HL-60 (cell line): ENCODE results near the gene TMEM247.

ENCODE experiments used
- DNase-seq, 2 experiments: peaks; one replicate each; pipeline ENCODE4 v3.0.0-alpha.2; 2010 to 2020; ENCODE audit warnings: low read depth in 1 of 2, low spot score in 1 of 2
- H3K27ac ChIP-seq: fragments of 250-450 bp; sonication (Bioruptor Pico); replicated peaks from 2 replicates; pipeline ENCODE4 v1.5.1; 2020; ENCODE audit warnings: mild to moderate bottlenecking, moderate library complexity
- H3K27me3 ChIP-seq: fragments of 250-450 bp; sonication (Bioruptor Pico); 2 replicates; pipeline ENCODE4 v1.5.1; 2021; ENCODE audit warnings: mild to moderate bottlenecking, moderate library complexity; ENCODE audit not compliant: insufficient read depth, poor library complexity, severe bottlenecking
- H3K4me3 ChIP-seq: replicated peaks from 2 replicates; pipeline ENCODE4 v1.5.1; 2011; ENCODE audit warnings: mild to moderate bottlenecking, control low read depth, low read length; ENCODE audit not compliant: insufficient read depth
- GABPA ChIP-seq: IDR thresholded peaks from 2 replicates; pipeline ENCODE4 v1.6.1; 2012; ENCODE audit warnings: low read depth
- POLR2AphosphoS5 ChIP-seq: IDR thresholded peaks from 2 replicates; pipeline ENCODE4 v1.6.1; 2012; ENCODE audit warnings: low read depth
- SPI1 ChIP-seq: IDR thresholded peaks from 2 replicates; pipeline ENCODE4 v1.6.1; 2012; ENCODE audit warnings: low read depth, mild to moderate bottlenecking, borderline replicate concordance
- long read RNA-seq: library from polyadenylated mRNA; unstranded; transcript quantifications from one replicate; pipeline ENCODE4 v2.0.0, GENCODE V29; 2020
- TF ChIP-seq, protein P1 (sequence below): IDR thresholded peaks from 2 replicates; pipeline ENCODE4 v1.6.1; 2012; ENCODE audit warnings: low read depth; ENCODE audit not compliant: insufficient replicate concordance
- TF ChIP-seq, protein P2 (sequence below): IDR thresholded peaks from one replicate; pipeline ENCODE4 v1.5.1; 2011; ENCODE audit warnings: low read length, control low read depth, inconsistent platforms; ENCODE audit not compliant: insufficient read depth

Gene TMEM247
- long read RNA-seq, result 0 reads

DNA sequence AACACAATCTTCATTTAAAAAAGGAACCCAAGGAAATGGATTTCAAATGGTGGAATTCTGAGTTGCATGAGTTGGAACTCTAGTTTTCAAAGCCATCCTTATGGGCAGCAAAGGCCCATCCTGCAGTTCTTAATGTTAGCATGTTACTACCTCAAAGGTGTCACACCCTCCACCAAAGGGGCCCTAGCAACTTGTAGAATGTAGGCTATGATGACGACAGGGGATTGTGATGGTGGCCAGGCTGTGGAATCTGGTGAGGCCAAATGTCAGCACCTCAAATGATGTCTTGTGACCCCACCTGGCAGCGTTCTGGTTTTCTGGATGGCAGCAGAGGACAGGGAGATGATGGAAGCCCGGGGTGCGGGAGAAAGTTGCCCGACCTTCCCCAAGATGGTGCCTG is at the start of gene TMEM247:
Gene TMEM247 (plus strand): TSS at position 301 of the 400 bp plus-strand sequence.
- Histone ChIP-seq H3K27me3 (no peaks in the 10 kb centered on the region), H3K27ac (no peak within 1 kb of the TSS), H3K4me3 (no peak within 1 kb of the TSS)
- DNase-seq, result no peak
- TF ChIP-seq, protein P1, sequence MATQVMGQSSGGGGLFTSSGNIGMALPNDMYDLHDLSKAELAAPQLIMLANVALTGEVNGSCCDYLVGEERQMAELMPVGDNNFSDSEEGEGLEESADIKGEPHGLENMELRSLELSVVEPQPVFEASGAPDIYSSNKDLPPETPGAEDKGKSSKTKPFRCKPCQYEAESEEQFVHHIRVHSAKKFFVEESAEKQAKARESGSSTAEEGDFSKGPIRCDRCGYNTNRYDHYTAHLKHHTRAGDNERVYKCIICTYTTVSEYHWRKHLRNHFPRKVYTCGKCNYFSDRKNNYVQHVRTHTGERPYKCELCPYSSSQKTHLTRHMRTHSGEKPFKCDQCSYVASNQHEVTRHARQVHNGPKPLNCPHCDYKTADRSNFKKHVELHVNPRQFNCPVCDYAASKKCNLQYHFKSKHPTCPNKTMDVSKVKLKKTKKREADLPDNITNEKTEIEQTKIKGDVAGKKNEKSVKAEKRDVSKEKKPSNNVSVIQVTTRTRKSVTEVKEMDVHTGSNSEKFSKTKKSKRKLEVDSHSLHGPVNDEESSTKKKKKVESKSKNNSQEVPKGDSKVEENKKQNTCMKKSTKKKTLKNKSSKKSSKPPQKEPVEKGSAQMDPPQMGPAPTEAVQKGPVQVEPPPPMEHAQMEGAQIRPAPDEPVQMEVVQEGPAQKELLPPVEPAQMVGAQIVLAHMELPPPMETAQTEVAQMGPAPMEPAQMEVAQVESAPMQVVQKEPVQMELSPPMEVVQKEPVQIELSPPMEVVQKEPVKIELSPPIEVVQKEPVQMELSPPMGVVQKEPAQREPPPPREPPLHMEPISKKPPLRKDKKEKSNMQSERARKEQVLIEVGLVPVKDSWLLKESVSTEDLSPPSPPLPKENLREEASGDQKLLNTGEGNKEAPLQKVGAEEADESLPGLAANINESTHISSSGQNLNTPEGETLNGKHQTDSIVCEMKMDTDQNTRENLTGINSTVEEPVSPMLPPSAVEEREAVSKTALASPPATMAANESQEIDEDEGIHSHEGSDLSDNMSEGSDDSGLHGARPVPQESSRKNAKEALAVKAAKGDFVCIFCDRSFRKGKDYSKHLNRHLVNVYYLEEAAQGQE, result no peak
- TF ChIP-seq SPI1, result no peak
- TF ChIP-seq, protein P2, sequence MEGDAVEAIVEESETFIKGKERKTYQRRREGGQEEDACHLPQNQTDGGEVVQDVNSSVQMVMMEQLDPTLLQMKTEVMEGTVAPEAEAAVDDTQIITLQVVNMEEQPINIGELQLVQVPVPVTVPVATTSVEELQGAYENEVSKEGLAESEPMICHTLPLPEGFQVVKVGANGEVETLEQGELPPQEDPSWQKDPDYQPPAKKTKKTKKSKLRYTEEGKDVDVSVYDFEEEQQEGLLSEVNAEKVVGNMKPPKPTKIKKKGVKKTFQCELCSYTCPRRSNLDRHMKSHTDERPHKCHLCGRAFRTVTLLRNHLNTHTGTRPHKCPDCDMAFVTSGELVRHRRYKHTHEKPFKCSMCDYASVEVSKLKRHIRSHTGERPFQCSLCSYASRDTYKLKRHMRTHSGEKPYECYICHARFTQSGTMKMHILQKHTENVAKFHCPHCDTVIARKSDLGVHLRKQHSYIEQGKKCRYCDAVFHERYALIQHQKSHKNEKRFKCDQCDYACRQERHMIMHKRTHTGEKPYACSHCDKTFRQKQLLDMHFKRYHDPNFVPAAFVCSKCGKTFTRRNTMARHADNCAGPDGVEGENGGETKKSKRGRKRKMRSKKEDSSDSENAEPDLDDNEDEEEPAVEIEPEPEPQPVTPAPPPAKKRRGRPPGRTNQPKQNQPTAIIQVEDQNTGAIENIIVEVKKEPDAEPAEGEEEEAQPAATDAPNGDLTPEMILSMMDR, result no peak
- TF ChIP-seq POLR2AphosphoS5, result no peak
- no peak for TF ChIP-seq GABPA

DNA sequence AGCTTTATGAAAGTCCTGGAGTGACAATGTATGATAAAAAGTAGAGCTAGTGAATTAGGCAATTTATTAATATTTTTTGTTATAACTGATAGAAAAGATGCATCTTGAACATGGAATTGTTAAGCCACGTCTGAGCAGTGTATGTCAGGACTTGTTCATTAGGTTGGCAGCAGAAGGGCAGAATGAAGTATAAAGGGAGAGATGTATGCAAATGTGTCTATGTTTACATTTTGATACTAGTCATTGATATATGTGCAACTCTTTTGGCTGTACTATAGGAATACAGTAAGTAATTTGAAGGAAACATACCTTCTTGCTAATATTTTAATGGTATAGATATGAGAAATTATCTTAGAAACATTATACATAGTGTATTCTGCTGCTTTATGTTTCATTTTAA is 49.0 kb upstream of the TMEM247 start:
- no peak for DNase-seq
- no peak overlapping the region for H3K4me3 ChIP-seq
- TF ChIP-seq SPI1, result no peak
- TF ChIP-seq, protein P1, result no peak
- H3K27me3 ChIP-seq, result no peaks in the 10 kb centered on the region
- no peak overlapping the region for H3K27ac ChIP-seq

DNA sequence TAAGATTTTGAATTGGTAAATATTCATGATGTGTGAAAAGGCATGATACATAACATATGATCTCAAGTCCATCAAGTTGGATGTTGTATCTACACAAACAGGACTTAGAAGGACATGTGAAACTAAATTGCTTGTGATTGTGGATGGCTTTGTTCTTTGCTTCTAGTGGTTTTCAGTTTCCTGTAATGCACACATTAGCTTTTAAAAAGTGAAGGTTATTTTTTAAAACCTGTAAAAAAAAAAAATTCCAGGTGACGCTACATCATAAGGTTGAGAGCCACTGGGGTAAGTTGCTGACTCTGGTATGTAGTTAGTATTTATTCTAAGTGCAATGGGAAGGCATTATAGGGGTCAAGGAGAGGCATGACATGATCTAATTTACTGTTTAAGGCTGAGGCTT is 48.4 kb upstream of the TMEM247 start:
- Histone ChIP-seq H3K27ac (no peak overlapping the region), H3K27me3 (no peaks in the 10 kb centered on the region), H3K4me3 (no peak overlapping the region)
- no peak for TF ChIP-seq POLR2AphosphoS5
- TF ChIP-seq, protein P1, result no peak
- no peak for TF ChIP-seq SPI1
- no peak for TF ChIP-seq GABPA
- TF ChIP-seq, protein P2, result no peak
- no peak for DNase-seq
